Right ventricle myocardium inferior (tissue), 1 donor: ENCODE results near the gene PAK1. TPM values are rescaled to one million over a fixed set of nuclear protein-coding genes. Genes with fewer than 3 reads are reported as not detected.
"Not testable (repeated sequence)": the region's sequence is repeated elsewhere in the genome, so short reads cannot be mapped to it uniquely, and the experiment has no call there.

Source experiments
- ATAC-seq: fragments of 200-7000 bp; cut with Tn5 transposase; one replicate; pipeline ENCODE4 v1.9.1; 2020; ENCODE audit warnings: mild to moderate bottlenecking, moderate library complexity
- DNase-seq: peaks from one replicate; pipeline ENCODE4 v3.0.0; 2021; ENCODE audit errors: missing footprints
- intact Hi-C: fragments of 100-400 bp; cut with DNase I; formaldehyde crosslinking; loops from one replicate; pipeline ENCODE4 v1.11.0; 2022
- total RNA-seq: library from RNA; stranded (reverse); fragmentation: NEBNext Ultra II Directional; extraction: Animal tissue kit (Norgen Biotek cat#: 25700); gene quantifications from one replicate; pipeline ENCODE4 v1.2.1, GENCODE V29; 2021
- donor health status: DM: no; HTN: yes; CAD: no; lungs with severe emphysema.

PAK1 gene
- total RNA-seq, 1 donor from 2014 or later: 10.1 TPM

DNA sequence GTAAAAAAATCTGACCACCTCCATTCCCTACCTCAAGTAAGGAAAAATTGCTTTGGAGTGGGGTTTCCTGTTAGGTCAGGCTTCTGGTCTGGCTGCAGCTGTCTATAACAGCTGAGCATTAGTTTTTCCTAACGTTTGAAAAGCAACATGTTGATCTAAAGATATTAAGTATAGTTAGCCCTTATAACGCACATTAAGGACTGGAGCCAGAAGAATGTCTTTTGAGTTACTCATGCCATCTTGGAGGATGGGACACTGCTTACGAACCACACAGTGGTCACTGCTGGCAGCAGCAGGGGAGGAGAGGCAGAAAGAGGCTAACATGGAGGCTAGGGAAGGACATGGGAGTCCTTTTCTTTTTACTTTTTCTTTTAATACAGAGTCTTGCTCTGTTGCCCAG, 128.3 kb downstream of the PAK1 start:
- no peak for DNase-seq
- no peak for ATAC-seq
- intact Hi-C loops: no loop called here

DNA sequence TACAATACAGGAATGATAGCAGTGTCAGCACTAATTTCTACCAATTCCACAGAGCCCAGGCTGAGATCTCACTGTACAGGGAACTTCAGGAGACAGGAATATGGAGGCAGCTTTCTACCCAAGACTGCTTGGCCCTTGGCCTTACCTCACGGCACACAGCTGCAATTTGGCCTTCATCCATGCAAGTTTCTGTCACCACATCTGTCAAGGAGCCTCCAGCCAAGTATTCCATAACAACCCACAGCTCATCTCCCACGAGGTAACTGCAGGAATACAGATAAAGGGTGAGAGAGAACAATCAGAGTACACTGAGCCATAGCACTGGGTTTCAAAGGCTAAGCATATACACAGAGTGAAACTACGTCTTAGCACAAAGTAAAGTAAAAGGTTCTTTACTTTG, 133.4 kb downstream of the PAK1 start:
- intact Hi-C loops: no loop called here
- DNase-seq (no peak), ATAC-seq (no peak)

DNA sequence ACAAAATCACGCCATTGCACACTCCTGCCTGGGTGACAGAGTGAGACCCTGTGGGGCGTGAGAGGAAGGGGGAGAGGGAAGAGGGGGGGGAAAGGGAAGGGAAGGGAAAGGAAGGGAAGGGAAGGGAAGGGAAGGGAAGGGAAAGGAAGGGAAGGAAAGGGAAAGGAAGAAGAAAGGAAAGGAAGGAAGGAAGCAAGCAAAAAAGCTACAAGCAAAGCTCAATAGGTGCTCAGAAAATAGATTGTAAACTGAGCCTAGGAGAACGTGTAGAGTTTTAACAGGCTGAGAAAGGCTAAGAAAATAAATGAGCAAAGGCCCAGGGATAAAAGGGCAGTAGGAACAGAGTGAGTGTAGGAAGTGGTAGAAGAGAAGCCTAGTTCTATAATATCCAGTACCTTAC, 141.6 kb downstream of the PAK1 start:
- intact Hi-C loops: no loop called here
- ATAC-seq: no peak

DNA sequence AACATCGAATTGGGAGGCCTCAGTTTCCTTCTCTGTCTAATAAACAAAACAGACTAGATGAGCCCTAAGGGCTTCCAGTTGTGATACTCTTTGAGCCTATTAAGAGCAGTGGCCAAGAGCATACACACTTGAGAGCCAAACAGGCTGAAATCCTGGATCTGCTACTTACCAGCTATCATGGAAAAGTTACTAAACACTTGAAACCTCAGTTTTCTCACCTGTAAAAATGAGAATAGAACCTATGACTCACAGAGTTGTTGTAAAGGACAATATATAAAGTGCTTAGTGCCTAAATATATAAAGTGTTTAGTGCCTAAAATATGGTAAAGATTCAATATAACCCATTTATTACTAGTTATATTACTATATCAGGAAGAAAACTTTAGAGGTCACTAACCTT, 148.7 kb downstream of the PAK1 start:
- intact Hi-C loops: no loop called here
- DNase-seq: no peak
- no peak for ATAC-seq

More for the DNA sequence above, 141.6 kb downstream of the PAK1 start:
- no peak for DNase-seq

DNA sequence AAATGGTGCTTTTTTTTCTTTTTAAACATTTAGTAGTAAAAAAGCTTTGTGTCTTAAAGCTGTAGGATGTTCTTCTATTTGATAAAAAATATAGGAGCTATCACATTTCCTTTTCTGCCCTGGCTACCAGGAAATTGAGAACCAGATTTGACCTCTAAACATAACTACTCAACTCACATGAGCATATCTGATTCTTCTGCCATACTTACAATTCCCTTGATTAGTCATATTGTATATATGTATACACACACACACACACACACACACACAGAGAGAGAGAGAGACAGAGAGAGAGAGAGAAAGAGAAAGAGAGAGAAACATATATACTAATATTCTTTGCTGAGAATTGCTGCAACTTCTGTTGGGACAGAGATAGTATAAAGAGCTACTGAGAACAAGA, 149.4 kb downstream of the PAK1 start:
- DNase-seq: no peak
- intact Hi-C loops: no loop called here
- no peak for ATAC-seq

DNA sequence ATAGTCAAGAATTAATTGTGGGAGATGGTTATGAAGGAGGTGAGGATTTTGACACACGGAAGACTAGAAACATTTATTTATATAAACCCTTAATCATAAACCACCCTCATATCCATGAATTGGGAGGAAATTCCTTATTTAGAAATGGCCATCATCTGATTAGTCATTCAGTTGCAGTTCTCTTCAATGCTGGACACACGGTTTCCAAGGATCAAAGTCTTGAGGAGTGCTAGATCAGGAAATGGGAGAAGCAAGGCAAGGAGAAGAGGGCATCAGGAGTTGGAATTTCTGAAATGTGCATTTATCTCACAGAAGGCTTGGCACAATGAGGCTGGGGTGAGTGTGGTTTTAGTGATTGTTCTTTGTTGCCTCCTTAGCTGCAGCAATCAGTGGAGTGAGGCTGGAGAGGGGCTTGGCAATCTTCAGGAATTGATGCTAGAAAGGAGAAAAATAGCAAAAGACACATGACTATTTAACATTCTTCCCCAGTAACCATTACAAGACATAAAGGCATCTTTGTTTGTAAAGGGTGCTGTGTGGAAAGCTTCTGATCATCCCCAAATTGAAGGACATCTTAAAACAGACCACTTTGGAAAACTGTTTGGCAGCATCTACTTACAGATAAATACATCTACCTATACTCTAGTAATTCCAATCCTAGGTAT, 150.8 kb downstream of the PAK1 start:
- intact Hi-C loops: no loop called here

DNA sequence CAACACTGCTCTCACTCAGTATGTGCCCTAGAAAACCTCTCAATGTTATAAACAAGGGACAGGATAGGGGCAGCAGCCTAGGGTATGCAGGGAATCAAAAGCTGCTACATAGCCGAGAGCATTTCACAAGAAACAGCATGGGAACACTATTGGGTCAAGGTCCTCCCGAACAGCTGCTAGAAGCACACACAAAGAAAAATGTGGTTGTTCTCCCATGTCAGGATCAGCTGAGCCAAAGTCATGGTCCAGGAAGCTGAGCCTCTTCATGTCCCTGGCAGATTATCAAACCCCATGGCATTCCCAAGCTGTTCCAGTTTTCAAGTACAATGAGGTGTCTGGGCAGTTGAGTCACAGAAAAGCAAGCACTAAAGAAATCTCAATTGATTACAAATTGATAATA, 151.4 kb downstream of the PAK1 start:
- peak; percentile 50 for ATAC-seq
- DNase-seq: no peak
- intact Hi-C loops: no loop called here

More for the DNA sequence above, 150.8 kb downstream of the PAK1 start:
- ATAC-seq (no peak), DNase-seq (no peak)

DNA sequence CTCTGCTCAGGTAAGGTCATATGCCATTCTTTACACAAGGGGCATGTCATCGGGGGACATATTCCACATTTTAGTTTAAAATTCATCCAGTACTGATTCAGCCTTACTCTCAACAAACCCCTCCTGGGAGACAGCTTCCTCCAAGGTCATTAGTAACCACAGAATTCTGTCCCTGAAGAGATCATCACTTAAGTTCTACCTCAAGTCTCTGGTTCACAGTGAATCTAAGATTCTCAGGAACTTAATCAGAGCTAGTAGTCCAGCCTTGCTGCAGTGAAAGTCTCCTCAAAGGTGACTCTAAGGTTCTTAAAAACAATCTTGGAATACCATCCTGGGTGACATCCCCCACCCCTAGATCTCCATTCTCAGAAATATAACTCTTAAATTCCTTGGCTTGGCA, 153.5 kb downstream of the PAK1 start:
- ATAC-seq (no peak), DNase-seq (no peak)
- intact Hi-C loops: no loop called here

DNA sequence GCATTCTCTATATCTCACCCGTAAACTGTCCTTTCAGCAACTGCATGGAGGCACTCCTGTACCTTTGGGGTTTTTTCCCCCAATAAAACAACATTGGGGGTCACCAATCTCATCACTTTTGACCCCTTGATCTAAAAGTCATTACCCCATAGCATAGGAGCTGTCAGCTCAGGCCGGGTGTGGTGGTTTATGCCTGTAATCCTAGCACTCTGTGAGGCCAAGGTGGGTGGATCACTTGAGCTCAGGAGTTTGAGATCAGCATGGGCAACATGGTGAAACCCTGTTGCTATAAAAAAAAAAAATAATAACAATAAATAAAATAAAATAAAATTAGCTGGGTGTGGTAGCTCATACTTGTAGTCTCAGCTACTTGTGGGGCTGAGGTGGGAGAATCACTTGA, 155.3 kb downstream of the PAK1 start:
- ATAC-seq (no peak), DNase-seq (no peak)
- intact Hi-C loops: no loop called here

DNA sequence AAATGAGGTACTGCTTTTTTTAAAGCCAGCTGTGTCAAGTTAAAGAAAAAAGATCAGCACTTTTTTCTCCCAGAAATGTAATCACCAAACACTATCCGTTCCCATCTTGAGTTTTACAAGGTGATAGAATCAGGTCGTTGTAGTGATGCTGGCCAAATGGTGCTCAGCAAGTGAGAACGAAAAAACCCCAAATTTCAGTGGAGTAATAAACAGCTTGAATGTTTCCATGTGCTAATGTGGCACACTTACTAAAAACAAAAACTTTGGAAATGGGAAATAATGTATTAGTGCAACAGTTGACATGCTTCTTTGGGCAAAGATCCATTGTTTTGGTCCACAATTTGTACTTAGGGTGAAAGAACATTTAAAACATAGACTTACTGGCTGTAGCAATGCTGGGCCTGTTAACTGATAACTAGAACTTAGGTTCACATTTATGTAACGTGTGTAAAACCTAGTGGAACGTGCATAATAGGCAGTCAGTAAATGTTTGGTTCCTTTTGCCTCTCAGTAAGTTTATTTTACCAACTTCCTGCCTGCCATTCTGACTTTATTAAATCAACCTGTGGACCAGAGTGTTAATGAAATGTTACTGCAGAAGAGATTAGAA, 157.1 kb downstream of the PAK1 start:
- ATAC-seq: no peak
- DNase-seq: no peak
- intact Hi-C loops: no loop called here

DNA sequence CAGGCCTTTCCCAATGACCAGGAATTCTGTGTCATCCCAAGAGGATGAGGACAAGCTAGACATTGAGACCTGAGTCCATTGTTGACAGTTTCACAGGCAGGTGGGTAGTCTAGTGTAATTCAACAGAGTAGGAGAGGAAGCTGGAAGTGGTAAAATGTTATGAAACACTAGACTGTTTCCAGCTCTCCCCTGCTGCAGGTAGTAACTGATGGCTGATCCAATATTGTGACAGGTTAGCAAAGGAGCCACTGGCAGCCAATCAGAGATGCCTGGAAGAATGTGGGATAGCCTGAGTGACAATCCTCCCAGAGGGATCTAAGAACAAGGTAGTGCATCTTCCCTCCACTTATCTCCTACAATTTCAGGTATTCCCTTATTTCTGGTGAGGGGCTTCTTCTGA, 161.8 kb downstream of the PAK1 start:
- ATAC-seq: no peak
- no peak for DNase-seq
- intact Hi-C loops: no loop called here

DNA sequence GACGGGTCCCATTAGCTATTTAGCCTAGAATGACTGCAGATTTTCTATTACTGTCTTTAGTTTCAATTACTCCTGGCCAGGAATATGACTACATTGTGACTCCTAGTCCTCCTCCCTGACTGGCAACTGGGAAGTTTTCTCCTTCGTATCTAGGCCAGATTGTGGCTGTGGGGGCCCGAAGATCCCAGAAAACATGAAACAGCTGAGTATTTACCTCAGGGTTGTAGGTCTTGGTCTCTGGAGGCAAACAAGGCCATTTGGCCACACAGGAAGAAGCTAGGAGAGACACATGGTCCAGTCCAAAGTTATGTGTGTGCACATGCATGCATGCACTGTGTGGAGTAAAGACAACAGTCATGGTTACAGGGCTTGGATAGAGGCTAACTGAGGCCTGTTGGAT, 162.2 kb downstream of the PAK1 start:
- no peak for ATAC-seq
- intact Hi-C loops: no loop called here
- no peak for DNase-seq

DNA sequence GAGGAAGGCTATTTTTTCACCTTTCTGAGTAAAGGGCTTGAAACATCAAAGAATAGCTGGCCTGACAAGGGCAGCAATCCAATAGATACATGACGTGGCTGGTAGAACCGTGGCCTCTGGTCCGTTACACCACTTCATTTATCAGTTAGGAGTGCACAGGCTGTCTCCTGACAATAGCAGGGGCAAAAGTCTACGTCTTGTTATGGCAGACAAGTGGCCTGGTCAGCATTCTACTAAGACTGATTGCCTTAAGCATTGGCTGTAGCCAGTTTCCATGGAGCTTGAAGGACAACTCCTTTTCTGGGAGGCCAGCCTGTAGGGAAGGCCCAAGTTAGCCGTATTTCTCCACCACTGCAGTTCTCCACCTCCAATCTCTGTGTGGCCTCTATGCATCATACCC, 163.2 kb downstream of the PAK1 start:
- intact Hi-C loops: no loop called here

DNA sequence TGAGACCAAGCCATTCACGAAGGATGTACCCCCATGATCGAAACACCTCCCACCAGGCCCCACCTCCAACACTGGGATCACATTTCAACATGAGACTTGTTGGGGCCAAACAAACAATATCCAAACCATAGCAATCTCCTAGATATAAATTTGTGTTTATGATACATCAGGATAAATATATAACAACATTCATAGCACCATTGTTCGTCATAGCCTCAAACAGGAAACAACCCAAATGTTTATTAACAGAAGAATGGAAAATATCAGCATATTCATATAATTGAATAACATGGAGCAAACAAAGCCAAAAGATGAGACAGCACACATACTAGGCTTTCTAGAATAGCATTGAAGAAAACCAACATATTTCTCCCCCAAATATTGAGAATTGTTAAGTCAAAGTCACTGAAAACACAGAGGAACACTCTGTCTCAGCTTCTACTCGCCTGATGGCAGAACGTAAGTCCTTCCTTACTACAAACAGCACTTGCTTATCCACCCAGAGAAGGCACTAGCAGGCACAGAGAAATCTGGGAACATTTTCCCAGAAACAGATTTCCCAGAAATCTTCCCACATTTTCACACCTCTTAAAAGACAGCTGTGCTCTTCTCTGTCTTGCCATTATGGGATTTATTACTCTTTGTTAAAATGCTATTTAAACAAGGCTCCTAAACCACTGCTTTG, 164.4 kb downstream of the PAK1 start:
- intact Hi-C loops: no loop called here
- ATAC-seq (no peak), DNase-seq (no peak)

More for the DNA sequence above, 163.2 kb downstream of the PAK1 start:
- no peak for ATAC-seq
- no peak for DNase-seq

DNA sequence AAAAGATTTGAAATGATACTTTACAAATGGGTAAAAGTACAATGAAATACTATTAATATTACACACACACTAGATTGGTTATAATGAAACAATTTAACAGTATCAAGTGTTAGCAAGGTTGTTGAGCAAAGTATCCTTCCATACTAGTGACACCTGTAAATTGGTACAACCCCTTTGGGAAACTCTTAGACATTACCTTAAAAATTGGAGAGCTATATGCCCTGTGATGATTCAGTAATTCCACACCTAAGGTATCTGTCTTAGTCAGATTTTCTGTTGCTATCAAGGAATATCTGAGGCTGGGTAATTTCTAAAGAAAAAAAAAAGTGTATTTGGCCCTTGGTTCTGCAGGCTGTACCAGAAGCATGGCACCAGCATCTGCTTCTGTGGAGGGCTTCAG, 165.1 kb downstream of the PAK1 start:
- intact Hi-C loops: no loop called here
- no peak for ATAC-seq

DNA sequence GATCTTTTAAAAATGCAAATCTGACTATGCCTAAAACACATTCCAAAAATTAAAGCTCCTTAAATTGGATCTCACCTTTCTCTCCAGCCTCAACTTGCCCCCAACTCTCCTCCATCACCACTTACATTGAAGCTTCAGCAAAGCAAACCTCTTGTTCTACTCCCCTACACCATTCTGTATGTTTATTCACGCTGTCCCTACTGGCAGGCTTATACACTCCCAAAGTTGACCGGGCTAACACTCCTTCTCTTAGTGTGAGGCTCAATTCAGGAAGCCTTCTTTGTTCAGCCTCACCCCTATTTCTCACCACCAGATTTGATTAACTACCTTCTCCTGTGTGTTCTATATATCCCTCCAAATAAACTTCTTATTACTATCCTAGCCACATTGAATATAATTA, 170.6 kb downstream of the PAK1 start:
- intact Hi-C loops: no loop called here
- ATAC-seq (no peak), DNase-seq (no peak)

More for the DNA sequence above, 165.1 kb downstream of the PAK1 start:
- DNase-seq: no peak

DNA sequence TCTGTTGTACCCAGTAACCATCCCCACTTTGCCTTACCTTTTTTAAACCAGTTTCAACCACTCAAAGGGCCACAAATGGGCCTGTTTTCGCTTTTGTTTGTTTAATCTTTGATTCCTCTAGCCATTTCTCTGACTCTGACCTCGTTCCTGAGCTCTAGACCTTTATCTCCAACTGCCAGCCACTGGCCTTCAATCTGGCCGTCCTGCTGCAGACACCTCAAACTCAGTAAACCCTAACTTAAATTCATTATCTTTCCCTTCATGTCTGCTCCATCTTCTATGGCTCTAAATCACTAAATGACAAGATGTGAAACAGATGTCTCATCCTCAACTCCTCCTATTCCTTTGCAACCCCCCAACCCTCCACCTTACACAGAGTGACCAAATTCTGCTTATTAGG, 171.1 kb downstream of the PAK1 start:
- ATAC-seq (no peak), DNase-seq (no peak)
- intact Hi-C loops: no loop called here

DNA sequence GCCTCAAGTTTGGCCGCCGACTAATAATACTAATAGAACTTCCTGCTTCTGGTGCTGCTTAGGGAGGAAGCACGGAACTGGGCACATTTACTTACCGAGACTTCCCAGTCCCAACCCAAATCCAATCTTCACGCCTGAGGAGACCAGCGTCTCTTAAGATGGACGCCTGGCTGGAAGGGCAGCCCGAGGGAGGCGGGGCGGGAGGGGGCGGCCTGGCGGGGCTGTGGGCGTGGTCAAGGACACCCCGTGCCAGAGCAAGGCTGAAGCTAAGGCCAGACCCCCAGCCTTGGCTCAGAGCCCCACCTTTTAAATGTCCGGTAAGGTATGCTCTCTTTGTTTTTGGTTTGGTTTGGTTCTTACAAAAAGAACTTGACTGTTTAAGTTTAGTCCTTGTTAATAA, 172.4 kb downstream of the PAK1 start, which contains the start of gene GDPD4:
Gene GDPD4, minus strand, starts transcription at position 177 of the 400 bp plus-strand sequence. CDS start 16,549 bp downstream, outside the sequence.
- DNase-seq (no peak), ATAC-seq (no peak)
- intact Hi-C loops: no loop called here

DNA sequence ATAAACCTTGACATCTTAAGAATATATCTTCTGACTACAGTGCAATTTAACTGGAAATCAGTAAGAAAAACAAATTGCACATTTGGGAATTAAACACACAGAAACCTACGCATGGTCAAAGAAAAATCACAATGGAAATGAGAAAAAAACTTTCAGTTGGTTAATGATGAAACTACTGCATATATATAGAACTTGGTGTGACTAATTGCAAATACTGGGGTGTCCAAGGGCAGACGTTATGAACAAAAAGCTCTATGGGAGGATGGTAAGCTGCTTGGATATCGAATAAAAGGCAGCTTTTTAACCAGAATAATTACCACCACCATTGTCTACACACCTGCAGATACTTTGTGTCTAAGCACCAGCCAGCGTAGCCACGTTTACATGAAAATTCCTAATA, 173.2 kb downstream of the PAK1 start:
- DNase-seq: no peak
- ATAC-seq: no peak
- intact Hi-C loops: no loop called here

DNA sequence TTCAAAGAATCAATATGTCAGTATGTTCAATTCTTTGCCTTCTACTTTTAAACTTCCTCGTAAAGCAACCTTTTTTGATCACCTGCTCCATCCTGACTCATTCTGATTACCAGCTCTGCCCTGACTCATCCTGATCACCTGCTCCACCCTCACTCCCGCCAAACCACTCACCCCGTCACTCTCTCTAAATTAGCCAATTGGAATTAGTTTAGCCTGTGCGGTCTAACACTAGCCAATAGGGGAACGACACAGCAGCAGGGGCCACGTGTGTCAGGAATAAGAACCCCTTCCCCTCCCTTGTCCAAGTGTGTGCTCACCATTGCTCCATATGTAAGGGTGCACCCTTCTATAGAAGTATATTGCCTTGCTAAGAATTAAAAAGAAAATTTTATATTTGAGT, 173.9 kb downstream of the PAK1 start:
- intact Hi-C loops, DNase-seq, ATAC-seq: not testable (repeated sequence)
